ENCODE data around the gene ATP8A1.
"Not testable (repeated sequence)": the region's sequence is repeated elsewhere in the genome, so short reads cannot be mapped to it uniquely, and the experiment has no call there.

Gene ATP8A1

GRCh38 chr4:42395595-42395994, 261.3 kb downstream of the ATP8A1 start:
- no peak overlapping the region for H3K4me3 Mint-ChIP-seq
- H3K4me1 Mint-ChIP-seq, result peaks cover 18 to 39% of the 10 kb centered on the region in 2 donors
- ATAC-seq (replicated peaks), result no peak
- no peak for DNase-seq
- no peaks in the 10 kb centered on the region for H3K9me3 Mint-ChIP-seq
- H3K36me3 Mint-ChIP-seq, result no peaks in the 10 kb centered on the region
- no peak overlapping the region for H3K27ac Mint-ChIP-seq
- H3K27me3 Mint-ChIP-seq, result peaks cover 40 to 59% of the 10 kb centered on the region in 2 donors

GRCh38 chr4:42392436-42392835, 264.5 kb downstream of the ATP8A1 start:
- no peak overlapping the region for H3K4me3 Mint-ChIP-seq
- DNase-seq, result no peak
- H3K9me3 Mint-ChIP-seq, result no peaks in the 10 kb centered on the region
- H3K36me3 Mint-ChIP-seq, result no peaks in the 10 kb centered on the region
- H3K27ac Mint-ChIP-seq, result no peak overlapping the region
- peaks cover 15 to 28% of the 10 kb centered on the region in 2 donors for H3K27me3 Mint-ChIP-seq
- ATAC-seq (replicated peaks), result no peak
- H3K4me1 Mint-ChIP-seq, result peaks cover 5 to 22% of the 10 kb centered on the region in 2 donors

GRCh38 chr4:42391981-42392380, 264.9 kb downstream of the ATP8A1 start:
- no peak for ATAC-seq (replicated peaks)
- H3K27ac Mint-ChIP-seq, result no peak overlapping the region

GRCh38 chr4:42391355-42391664, 265.6 kb downstream of the ATP8A1 start:
- no peak overlapping the region for H3K27ac Mint-ChIP-seq

More at GRCh38 chr4:42391981-42392380, 264.9 kb downstream of the ATP8A1 start:
- Mint-ChIP-seq H3K9me3 (peaks cover 0 to under 1% of the 10 kb centered on the region in 2 donors), H3K4me1 (peaks cover 5 to 17% of the 10 kb centered on the region in 2 donors), H3K27me3 (peaks cover 14 to 24% of the 10 kb centered on the region in 2 donors), H3K36me3 (no peaks in the 10 kb centered on the region), H3K4me3 (no peak overlapping the region)
- DNase-seq, result no peak

GRCh38 chr4:42390622-42391354, 266.1 kb downstream of the ATP8A1 start:
- no peak overlapping the region for H3K27ac Mint-ChIP-seq
- no peak for DNase-seq
- peaks cover 0 to 9% of the 10 kb centered on the region in 2 donors for H3K4me1 Mint-ChIP-seq
- peaks cover 0 to 2% of the 10 kb centered on the region in 2 donors for H3K9me3 Mint-ChIP-seq
- no peak for ATAC-seq (replicated peaks)
- H3K36me3 Mint-ChIP-seq, result no peaks in the 10 kb centered on the region
- H3K27me3 Mint-ChIP-seq, result peaks cover 11 to 15% of the 10 kb centered on the region in 2 donors
- no peak overlapping the region for H3K4me3 Mint-ChIP-seq

More at GRCh38 chr4:42391355-42391664, 265.6 kb downstream of the ATP8A1 start:
- Mint-ChIP-seq H3K36me3 (no peaks in the 10 kb centered on the region), H3K27me3 (peaks cover 12 to 17% of the 10 kb centered on the region in 2 donors), H3K4me3 (no peak overlapping the region), H3K4me1 (peaks cover under 1 to 10% of the 10 kb centered on the region in 2 donors), H3K9me3 (peaks cover 0 to 2% of the 10 kb centered on the region in 2 donors)
- ATAC-seq (replicated peaks) (no peak), DNase-seq (no peak)

- no peak overlapping the region for H3K4me3 Mint-ChIP-seq
- H3K27me3 Mint-ChIP-seq, result peaks cover 22 to 24% of the 10 kb centered on the region in 2 donors
Observed at GRCh38 chr4:42385516-42385915, 271.4 kb downstream of the ATP8A1 start.

GRCh38 chr4:42381666-42382065, 275.2 kb downstream of the ATP8A1 start:
- ATAC-seq (replicated peaks) (no peak), DNase-seq (no peak)
- Mint-ChIP-seq H3K27me3 (peaks cover 25 to 38% of the 10 kb centered on the region in 2 donors), H3K27ac (no peak overlapping the region), H3K36me3 (no peaks in the 10 kb centered on the region), H3K4me3 (no peak overlapping the region), H3K4me1 (no peaks in the 10 kb centered on the region), H3K9me3 (no peaks in the 10 kb centered on the region)

More at GRCh38 chr4:42385516-42385915, 271.4 kb downstream of the ATP8A1 start:
- no peak for ATAC-seq (replicated peaks)
- no peaks in the 10 kb centered on the region for H3K36me3 Mint-ChIP-seq
- H3K4me1 Mint-ChIP-seq, result peaks cover 0 to 2% of the 10 kb centered on the region in 2 donors
- H3K9me3 Mint-ChIP-seq, result peaks cover 0 to 2% of the 10 kb centered on the region in 2 donors
- H3K27ac Mint-ChIP-seq, result no peak overlapping the region
- DNase-seq, result no peak

GRCh38 chr4:42377497-42377896, 279.4 kb downstream of the ATP8A1 start:
- no peaks in the 10 kb centered on the region for H3K4me1 Mint-ChIP-seq

GRCh38 chr4:42372303-42372702, 284.6 kb downstream of the ATP8A1 start:
- H3K9me3 Mint-ChIP-seq; H3K27ac Mint-ChIP-seq; ATAC-seq (replicated peaks); DNase-seq; H3K4me1 Mint-ChIP-seq; H3K36me3 Mint-ChIP-seq; H3K4me3 Mint-ChIP-seq: not testable (repeated sequence)
- peaks cover 12 to 22% of the 10 kb centered on the region in 2 donors for H3K27me3 Mint-ChIP-seq

More at GRCh38 chr4:42377497-42377896, 279.4 kb downstream of the ATP8A1 start:
- Mint-ChIP-seq H3K9me3 (peaks cover 4 to 5% of the 10 kb centered on the region in 2 donors), H3K27ac (no peak overlapping the region), H3K4me3 (no peak overlapping the region), H3K36me3 (peaks cover 0 to 2% of the 10 kb centered on the region in 2 donors), H3K27me3 (peaks cover 31 to 41% of the 10 kb centered on the region in 2 donors)
- no peak for ATAC-seq (replicated peaks)
- DNase-seq, result no peak

GRCh38 chr4:42371305-42372252, 285.3 kb downstream of the ATP8A1 start:
- ATAC-seq (replicated peaks) (peak in 1 of 2 donors; percentile 47), DNase-seq (no peak)
- H3K27ac Mint-ChIP-seq, result no peak overlapping the region
- H3K4me3 Mint-ChIP-seq, result no peak overlapping the region
- peaks cover 13 to 30% of the 10 kb centered on the region in 2 donors for H3K27me3 Mint-ChIP-seq
- peaks cover 5 to 6% of the 10 kb centered on the region in 2 donors for H3K9me3 Mint-ChIP-seq
- peaks cover 0 to 2% of the 10 kb centered on the region in 2 donors for H3K36me3 Mint-ChIP-seq
- no peaks in the 10 kb centered on the region for H3K4me1 Mint-ChIP-seq

- Mint-ChIP-seq H3K4me1 (peaks cover 0 to 3% of the 10 kb centered on the region in 2 donors), H3K4me3 (no peak overlapping the region), H3K9me3 (peaks cover 3 to 5% of the 10 kb centered on the region in 2 donors), H3K27ac (no peak overlapping the region), H3K36me3 (peaks cover 0 to 2% of the 10 kb centered on the region in 2 donors), H3K27me3 (peaks cover 5 to 22% of the 10 kb centered on the region in 2 donors)
- no peak for ATAC-seq (replicated peaks)
- DNase-seq, result no peak
Observed at GRCh38 chr4:42369489-42369888, 287.4 kb downstream of the ATP8A1 start.

- ATAC-seq (replicated peaks) (no peak), DNase-seq (no peak)
- Mint-ChIP-seq H3K4me3 (no peak overlapping the region), H3K4me1 (peaks cover 0 to 4% of the 10 kb centered on the region in 2 donors), H3K9me3 (peaks cover 3% of the 10 kb centered on the region in 2 donors), H3K36me3 (no peaks in the 10 kb centered on the region), H3K27ac (no peak overlapping the region), H3K27me3 (peaks cover 9 to 19% of the 10 kb centered on the region in 2 donors)
Observed at GRCh38 chr4:42366959-42367358, 289.9 kb downstream of the ATP8A1 start.

GRCh38 chr4:42364266-42365053, 292.4 kb downstream of the ATP8A1 start:
- no peak for ATAC-seq (replicated peaks)
- H3K4me3 Mint-ChIP-seq, result no peak overlapping the region
- peaks cover 0 to 4% of the 10 kb centered on the region in 2 donors for H3K4me1 Mint-ChIP-seq
- H3K27me3 Mint-ChIP-seq, result peaks cover 9 to 26% of the 10 kb centered on the region in 2 donors
- H3K9me3 Mint-ChIP-seq, result peaks cover 3% of the 10 kb centered on the region in 2 donors
- DNase-seq, result no peak
- H3K27ac Mint-ChIP-seq, result no peak overlapping the region
- no peaks in the 10 kb centered on the region for H3K36me3 Mint-ChIP-seq

GRCh38 chr4:42363614-42364013, 293.3 kb downstream of the ATP8A1 start:
- Mint-ChIP-seq H3K27ac (no peak overlapping the region), H3K4me1 (peaks cover 0 to 4% of the 10 kb centered on the region in 2 donors), H3K36me3 (no peaks in the 10 kb centered on the region), H3K27me3 (peaks cover 13 to 26% of the 10 kb centered on the region in 2 donors), H3K4me3 (no peak overlapping the region), H3K9me3 (peaks cover 3% of the 10 kb centered on the region in 2 donors)
- ATAC-seq (replicated peaks) (no peak), DNase-seq (no peak)
